Naive thymus-derived CD4-positive, alpha-beta T cell (primary cell): ENCODE measurements around the gene NECAB3. TPM values are rescaled to one million over a fixed set of nuclear protein-coding genes. Genes with fewer than 3 reads are reported as not detected.
A peak's percentile ranks its signal among the peaks of the same experiment; 100 is the strongest.

Experiments used
- ATAC-seq: fragments of 150-1000 bp; cut with Tn5 transposase; 2 replicates; pipeline ENCODE4 v1.10.0; 2021; ENCODE audit warnings: mild to moderate bottlenecking, moderate library complexity
- CTCF ChIA-PET: fragments of 350-600 bp; sonication (Branson Sonifier 250); formaldehyde crosslinking; loops from one replicate; lab custom pipeline; 2021; ENCODE audit warnings: antibody characterized with exemption; lab: Charles Lee
- POLR2A ChIA-PET: fragments of 350-600 bp; sonication (Branson Sonifier 250); formaldehyde crosslinking; loops from one replicate; lab custom pipeline; 2021; ENCODE audit warnings: antibody characterized with exemption, inconsistent platforms; lab: Charles Lee
- DNase-seq, 9 donors: peaks; one replicate each; pipeline versions ENCODE4 v3.0.0 to v3.0.0-alpha.2; 2020 to 2022; ENCODE audit warnings: mixed read lengths in 1 of 9
- H3K27ac ChIP-seq: one replicate; pipeline ENCODE4 v1.7.0; 2013; ENCODE audit warnings: mild to moderate bottlenecking, low read depth, low read length, moderate library complexity
- H3K27me3 ChIP-seq, 2 donors: one replicate each; pipeline ENCODE4 v1.7.0; 2013; ENCODE audit warnings: low read length in 2 of 2, mild to moderate bottlenecking in 2 of 2, moderate library complexity in 2 of 2; ENCODE audit not compliant: control insufficient read depth in 2 of 2, insufficient read depth in 2 of 2
- H3K36me3 ChIP-seq, 3 experiments: 1 replicate in 2 of 3; 2 replicates in 1 of 3; pipeline ENCODE4 v1.7.0; 2013; ENCODE audit warnings: low read length in 3 of 3, mild to moderate bottlenecking in 3 of 3, moderate library complexity in 1 of 3; ENCODE audit not compliant: insufficient read depth in 3 of 3, control insufficient read depth in 2 of 3
- H3K4me1 ChIP-seq, 2 donors: one replicate each; pipeline ENCODE4 v1.7.0; 2013; ENCODE audit warnings: low read length in 2 of 2, mild to moderate bottlenecking in 2 of 2, moderate library complexity in 1 of 2; ENCODE audit not compliant: control insufficient read depth in 2 of 2, insufficient read depth in 2 of 2
- H3K4me3 ChIP-seq: 2 replicates; pipeline ENCODE4 v1.7.0; 2013; ENCODE audit warnings: mild to moderate bottlenecking, low read length
- H3K9me3 ChIP-seq, 3 experiments: 1 replicate in 2 of 3; 2 replicates in 1 of 3; pipeline ENCODE4 v1.7.0; 2013; ENCODE audit warnings: low read length in 3 of 3; ENCODE audit not compliant: control insufficient read depth in 2 of 3
- H3K27ac Mint-ChIP-seq, 9 donors: one replicate each; pipeline ENCODE4 v1.8.0; 2020 to 2022; ENCODE audit warnings: mixed read lengths in 9 of 9, mild to moderate bottlenecking in 8 of 9, moderate library complexity in 5 of 9, inconsistent platforms in 2 of 9
- H3K27me3 Mint-ChIP-seq, 5 donors: one replicate each; pipeline ENCODE4 v1.8.0; 2021 to 2022; ENCODE audit warnings: mixed read lengths in 5 of 5, mild to moderate bottlenecking in 1 of 5
- H3K36me3 Mint-ChIP-seq, 5 donors: one replicate each; pipeline ENCODE4 v1.8.0; 2020 to 2022; ENCODE audit warnings: mixed read lengths in 5 of 5, mild to moderate bottlenecking in 3 of 5, inconsistent platforms in 1 of 5
- H3K4me1 Mint-ChIP-seq, 7 donors: one replicate each; pipeline ENCODE4 v1.8.0; 2020 to 2022; ENCODE audit warnings: mixed read lengths in 7 of 7, mild to moderate bottlenecking in 3 of 7, inconsistent platforms in 1 of 7
- H3K4me3 Mint-ChIP-seq, 10 donors: one replicate each; pipeline ENCODE4 v1.8.0; 2020 to 2022; ENCODE audit warnings: mild to moderate bottlenecking in 10 of 10, mixed read lengths in 10 of 10, moderate library complexity in 6 of 10, inconsistent platforms in 2 of 10
- H3K9me3 Mint-ChIP-seq, 11 donors: one replicate each; pipeline ENCODE4 v1.8.0; 2020 to 2022; ENCODE audit warnings: mixed read lengths in 11 of 11, mild to moderate bottlenecking in 4 of 11, inconsistent platforms in 1 of 11, moderate library complexity in 1 of 11
- intact Hi-C, 2 donors: fragments of 100-400 bp; cut with micrococcal nuclease; formaldehyde crosslinking; loops; one replicate each; pipeline ENCODE4 v1.15.1; 2023
- polyA plus RNA-seq, 2 donors: library from polyadenylated mRNA; unstranded; fragments of 300-500 nt; fragmentation: Illumina TruSeq; gene quantifications; one replicate each; pipeline ENCODE4 v1.2.3, GENCODE V29; 2021
- total RNA-seq, 6 experiments: library from RNA in 5 of 6; stranded (reverse) in 5 of 6; gene quantifications; 1 replicate in 5 of 6; 2 replicates in 1 of 6; pipeline ENCODE4 v1.2.3 and lab custom pipeline; 2021 to 2026

Gene NECAB3
- total and polyA plus RNA-seq, 7 experiments from 2014 or later = 2.3 to 46.8 (median 13.6) TPM

DNA sequence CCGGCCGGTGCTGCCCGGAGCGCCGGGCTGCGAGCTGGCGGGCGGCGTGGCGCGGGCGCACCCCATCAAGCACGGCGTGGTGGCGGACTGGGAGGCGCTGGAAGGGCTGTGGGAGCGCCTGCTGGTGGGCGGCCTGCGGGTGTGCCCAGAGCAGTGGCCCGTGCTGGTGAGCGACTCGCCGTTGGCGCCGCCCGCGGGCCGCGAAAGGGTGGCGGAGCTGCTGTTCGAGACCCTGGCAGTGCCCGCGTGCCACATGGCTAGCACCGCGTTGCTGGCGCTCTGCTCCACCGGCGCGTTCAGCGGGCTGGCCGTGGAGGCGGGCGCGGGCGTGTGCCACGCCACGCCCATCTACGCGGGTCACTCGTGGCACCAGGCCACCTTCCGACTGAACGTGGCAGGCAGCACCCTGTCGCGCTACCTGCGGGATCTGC lies 7.0 kb downstream of the NECAB3 start:
- Histone ChIP-seq H3K27me3 (no peaks in the 10 kb centered on the region), H3K36me3 (no peaks in the 10 kb centered on the region), H3K4me1 (peaks cover 18 to 21% of the 10 kb centered on the region in 2 donors), H3K9me3 (no peaks in the 10 kb centered on the region), H3K27ac (peak overlapping the region; percentile 60), H3K4me3 (peak overlapping the region; percentile 79)
- Mint-ChIP-seq H3K36me3 (peaks cover 0 to 15% (median 0%) of the 10 kb centered on the region in 5 donors), H3K27me3 (no peaks in the 10 kb centered on the region), H3K4me1 (peaks cover 20 to 54% (median 39%) of the 10 kb centered on the region in 7 donors), H3K4me3 (peak overlapping the region; percentile 65 to 99 (median 82)), H3K9me3 (no peaks in the 10 kb centered on the region), H3K27ac (peak overlapping the region in 5 of 9 donors; percentile 19 to 78 (median 28))
- ATAC-seq = peak; percentile 24
- peak in 3 of 9 donors; percentile 31 to 61 (median 36) for DNase-seq
- intact Hi-C loops = loop anchor here (1.0 to 10.0 kb wide), 6 partner anchors 148 to 445 kb away; partner anchors contain the start of genes CHMP4B (in 1 of the 2), EIF2S2 (in 1 of the 2) and RALY (in 1 of the 2)
- ChIA-PET CTCF (interaction anchor here (0.6 to 4.4 kb wide), 9 partner anchors 9 to 395 kb away, joined by 3 to 33 read pairs (median 7); no protein-coding TSS in a partner anchor), POLR2A (interaction anchor here (0.6 to 7.6 kb wide), 14 partner anchors 13 to 266 kb away, joined by 3 to 75 read pairs (median 7); partner anchors contain the start of genes CBFA2T2, CDK5RAP1, E2F1 and PXMP4)

- ATAC-seq (peak; percentile 79), DNase-seq (peak; percentile 45 to 86 (median 60))
- H3K4me3 Mint-ChIP-seq = peak within 1 kb of the TSS; percentile 95 to 100 (median 98)
- Histone ChIP-seq H3K4me3 (peak within 1 kb of the TSS; percentile 79), H3K4me1 (peaks cover 19 to 21% of the 10 kb centered on the region in 2 donors), H3K9me3 (no peaks in the 10 kb centered on the region), H3K27ac (peak within 1 kb of the TSS; percentile 60), H3K27me3 (no peaks in the 10 kb centered on the region), H3K36me3 (no peaks in the 10 kb centered on the region)
- no peaks in the 10 kb centered on the region for H3K9me3 Mint-ChIP-seq
- peak within 1 kb of the TSS; percentile 90 to 98 (median 95) for H3K27ac Mint-ChIP-seq
- H3K27me3 Mint-ChIP-seq = no peaks in the 10 kb centered on the region
- intact Hi-C loops = loop anchor here (1.0 to 10.0 kb wide), 12 partner anchors 8 to 446 kb away; partner anchors contain the start of genes RALY (in 2 of the 2), CDK5RAP1 (in 1 of the 2), CHMP4B (in 1 of the 2) and E2F1 (in 1 of the 2)
- ChIA-PET POLR2A (interaction anchor here (0.6 to 7.6 kb wide), 13 partner anchors 13 to 327 kb away, joined by 3 to 75 read pairs (median 8); partner anchors contain the start of genes CBFA2T2, E2F1, PXMP4 and ZNF341), CTCF (interaction anchor here (0.6 to 4.4 kb wide), 9 partner anchors 13 to 396 kb away, joined by 3 to 33 read pairs (median 8); no protein-coding TSS in a partner anchor)
- peaks cover 0 to 10% (median 0%) of the 10 kb centered on the region in 5 donors for H3K36me3 Mint-ChIP-seq
- peaks cover 21 to 54% (median 35%) of the 10 kb centered on the region in 7 donors for H3K4me1 Mint-ChIP-seq
Observed at GRCh38 chr20:33666293-33667244, 7.7 kb downstream of the NECAB3 start, which contains the start of gene ACTL10. Gene ACTL10, plus strand, starts transcription at chr20:33666943. Its CDS starts 555 bp downstream, at chr20:33667498.

DNA sequence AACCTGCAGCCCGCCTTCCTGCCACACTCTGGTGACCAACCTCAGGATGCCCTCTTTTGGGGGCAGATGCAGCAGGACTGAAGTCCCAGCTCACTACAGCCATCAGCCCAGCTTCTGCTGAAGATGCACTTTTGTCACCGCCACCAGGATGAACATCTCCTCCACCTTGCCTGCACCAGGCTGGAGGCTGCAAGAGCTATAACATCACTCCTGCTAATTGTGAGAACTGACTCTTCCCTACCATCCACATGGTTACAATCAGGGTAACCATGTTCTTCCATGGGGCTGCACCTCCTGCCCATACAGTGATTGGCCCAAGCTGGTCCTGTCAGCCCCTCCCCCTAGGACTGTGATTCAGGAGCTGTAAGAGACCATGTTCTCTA lies 9.5 kb downstream of the NECAB3 start:
- ATAC-seq = no peak
- H3K27me3 Mint-ChIP-seq = no peaks in the 10 kb centered on the region
- ChIA-PET POLR2A (interaction anchor here (0.7 to 7.6 kb wide), 14 partner anchors 8 to 447 kb away, joined by 3 to 75 read pairs (median 9); partner anchors contain the start of genes CBFA2T2, CDK5RAP1, EIF2S2 and NECAB3), CTCF (interaction anchor here (0.7 to 2.8 kb wide), 4 partner anchors 11 to 70 kb away, joined by 3 to 8 read pairs (median 4); partner anchors contain the start of gene PXMP4)
- Histone ChIP-seq H3K27ac (peak overlapping the region; percentile 80), H3K27me3 (no peaks in the 10 kb centered on the region), H3K4me1 (peaks cover 19 to 21% of the 10 kb centered on the region in 2 donors), H3K9me3 (no peaks in the 10 kb centered on the region), H3K4me3 (no peak overlapping the region), H3K36me3 (no peaks in the 10 kb centered on the region)
- H3K4me3 Mint-ChIP-seq = peak overlapping the region; percentile 68 to 100 (median 86)
- peak overlapping the region; percentile 78 to 97 (median 92) for H3K27ac Mint-ChIP-seq
- H3K9me3 Mint-ChIP-seq = no peaks in the 10 kb centered on the region
- intact Hi-C loops = loop anchor here (5.0 to 10.0 kb wide), 6 partner anchors 68 to 448 kb away; partner anchors contain the start of genes CHMP4B (in 1 of the 2), EIF2S2 (in 1 of the 2), RALY (in 1 of the 2) and ZNF341 (in 1 of the 2)
- peak in 1 of 9 donors; percentile 9 for DNase-seq
- H3K4me1 Mint-ChIP-seq = peaks cover 20 to 48% (median 35%) of the 10 kb centered on the region in 7 donors
- peaks cover 0 to 7% (median 0%) of the 10 kb centered on the region in 5 donors for H3K36me3 Mint-ChIP-seq

DNA sequence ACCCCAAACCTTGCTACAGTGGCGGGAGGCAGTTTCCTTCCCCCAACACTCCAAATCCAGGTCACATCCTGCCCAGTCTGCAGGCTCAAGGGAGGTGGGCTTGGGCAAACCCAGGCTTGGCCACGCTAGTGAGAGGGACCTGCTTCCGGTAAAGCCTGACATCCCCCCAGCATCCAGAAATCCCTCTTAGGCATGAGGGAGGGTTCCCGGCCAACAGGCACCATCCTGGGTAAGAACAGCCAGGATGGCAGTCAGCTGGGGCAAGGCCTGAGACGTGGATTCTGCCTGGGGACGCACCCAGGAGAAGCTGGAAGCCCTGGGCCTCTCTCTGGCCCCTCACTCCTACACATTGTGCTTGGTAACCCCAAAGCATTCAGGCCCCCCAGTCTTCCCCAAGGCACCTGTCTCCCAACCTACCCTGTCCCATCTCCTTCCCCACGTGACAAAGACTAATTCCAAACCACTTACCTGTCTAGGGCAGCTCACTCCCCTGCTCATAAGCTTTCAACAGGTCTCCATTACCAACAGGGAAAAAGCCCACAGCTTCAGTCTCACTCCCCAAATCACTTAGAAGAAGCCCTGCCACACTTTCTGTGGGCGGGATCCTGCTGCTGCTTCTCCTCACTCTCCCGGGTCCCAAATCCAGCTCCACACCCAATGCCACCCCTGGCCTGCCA lies 10.0 kb downstream of the NECAB3 start:
- DNase-seq = peak in 1 of 9 donors; percentile 8
- no peak for ATAC-seq
- Mint-ChIP-seq H3K27ac (peak overlapping the region; percentile 78 to 97 (median 92)), H3K36me3 (peaks cover 0 to 7% (median 0%) of the 10 kb centered on the region in 5 donors), H3K4me3 (peak overlapping the region; percentile 80 to 100 (median 86)), H3K27me3 (no peaks in the 10 kb centered on the region), H3K4me1 (peaks cover 20 to 46% (median 35%) of the 10 kb centered on the region in 7 donors), H3K9me3 (no peaks in the 10 kb centered on the region)
- H3K4me3 ChIP-seq = peak overlapping the region; percentile 58
- CTCF ChIA-PET = interaction anchor here (0.7 to 2.8 kb wide), 5 partner anchors 11 to 71 kb away, joined by 3 to 8 read pairs (median 3); partner anchors contain the start of gene PXMP4
- H3K9me3 ChIP-seq = no peaks in the 10 kb centered on the region
- peak overlapping the region; percentile 80 for H3K27ac ChIP-seq
- peaks cover 19 to 21% of the 10 kb centered on the region in 2 donors for H3K4me1 ChIP-seq
- H3K36me3 ChIP-seq = no peaks in the 10 kb centered on the region
- POLR2A ChIA-PET = interaction anchor here (0.5 to 7.6 kb wide), 20 partner anchors 8 to 448 kb away, joined by 3 to 75 read pairs (median 4); partner anchors contain the start of genes CBFA2T2, CDK5RAP1, CHMP4B and EIF2S2
- no peaks in the 10 kb centered on the region for H3K27me3 ChIP-seq
- intact Hi-C loops = loop anchor here (5.0 to 10.0 kb wide), 3 partner anchors 68 to 253 kb away; partner anchors contain the start of genes CHMP4B (in 1 of the 2) and ZNF341 (in 1 of the 2)
